Activated CD8-positive, alpha-beta T cell treated with anti-CD3 and anti-CD28 coated beads for 36 hours (primary cell): ENCODE measurements around the gene FMOD. TPM values are rescaled to one million over a fixed set of nuclear protein-coding genes. Genes with fewer than 3 reads are reported as not detected.

Experiments
- ATAC-seq: fragments of 200-7000 bp; cut with Tn5 transposase; one replicate; pipeline ENCODE4 v1.10.0; 2021; ENCODE audit warnings: mild to moderate bottlenecking, moderate library complexity
- CTCF ChIA-PET: fragments of 350-600 bp; sonication (Branson Sonifier 250); formaldehyde crosslinking; loops from one replicate; lab custom pipeline; 2021; ENCODE audit warnings: antibody characterized with exemption; lab: Charles Lee
- POLR2A ChIA-PET: fragments of 350-600 bp; sonication (Branson Sonifier 250); formaldehyde crosslinking; loops from one replicate; lab custom pipeline; 2021; ENCODE audit warnings: antibody characterized with exemption; lab: Charles Lee
- DNase-seq: peaks from one replicate; pipeline ENCODE4 v3.0.0-alpha.2; 2020
- H3K27ac Mint-ChIP-seq: one replicate; pipeline ENCODE4 v1.8.0; 2021; ENCODE audit warnings: mild to moderate bottlenecking, mixed read lengths
- H3K27me3 Mint-ChIP-seq: one replicate; pipeline ENCODE4 v1.8.0; 2021; ENCODE audit warnings: mixed read lengths
- H3K36me3 Mint-ChIP-seq: one replicate; pipeline ENCODE4 v1.8.0; 2021; ENCODE audit warnings: low read depth, mixed read lengths
- H3K4me1 Mint-ChIP-seq: one replicate; pipeline ENCODE4 v1.8.0; 2021; ENCODE audit warnings: low read depth, mixed read lengths
- H3K4me3 Mint-ChIP-seq: one replicate; pipeline ENCODE4 v1.8.0; 2021; ENCODE audit warnings: mild to moderate bottlenecking, moderate library complexity, mixed read lengths
- H3K9me3 Mint-ChIP-seq: one replicate; pipeline ENCODE4 v1.8.0; 2021; ENCODE audit warnings: mixed read lengths
- intact Hi-C: fragments of 100-400 bp; cut with micrococcal nuclease; formaldehyde crosslinking; loops from one replicate; pipeline ENCODE4 v1.10.0; 2022
- total RNA-seq, 2 experiments: library from RNA; stranded (reverse); gene quantifications; one replicate each; pipeline ENCODE4 v1.2.3, GENCODE V29; 2021
- TF ChIP-seq, protein P1 (sequence below): fragments of 200-600 bp; IDR thresholded peaks from one replicate; pipeline ENCODE4 v1.8.0; 2022; ENCODE audit warnings: antibody characterized with exemption, mild to moderate bottlenecking

The FMOD gene
- total RNA-seq, 2 experiments from 2014 or later = 1.4 to 2.4 TPM

DNA sequence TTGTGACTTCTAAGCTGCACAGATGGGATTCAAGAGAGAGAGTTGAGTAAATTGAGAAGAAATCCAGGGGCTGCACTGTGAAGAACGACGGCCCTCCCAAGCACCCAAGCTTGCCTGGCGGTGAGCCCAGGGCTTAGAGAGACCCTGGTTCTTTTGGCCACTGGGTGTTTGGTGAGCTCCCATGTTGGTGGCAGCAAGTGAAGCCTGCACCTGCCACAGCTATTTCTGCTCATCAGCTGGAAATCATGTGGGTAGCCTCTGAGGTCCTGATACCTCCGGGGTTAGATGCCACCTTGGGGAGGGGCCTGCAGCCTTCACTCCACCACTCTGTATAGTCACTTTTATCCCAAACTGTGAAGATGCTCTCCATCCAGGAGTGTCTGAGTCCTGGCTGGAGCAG lies 51.8 kb downstream of the FMOD start:
- Mint-ChIP-seq H3K4me3 (no peak overlapping the region), H3K9me3 (no peaks in the 10 kb centered on the region), H3K4me1 (peaks cover 63% of the 10 kb centered on the region), H3K27ac (no peak overlapping the region), H3K36me3 (peaks cover 4% of the 10 kb centered on the region), H3K27me3 (no peaks in the 10 kb centered on the region)
- TF ChIP-seq, protein P1, sequence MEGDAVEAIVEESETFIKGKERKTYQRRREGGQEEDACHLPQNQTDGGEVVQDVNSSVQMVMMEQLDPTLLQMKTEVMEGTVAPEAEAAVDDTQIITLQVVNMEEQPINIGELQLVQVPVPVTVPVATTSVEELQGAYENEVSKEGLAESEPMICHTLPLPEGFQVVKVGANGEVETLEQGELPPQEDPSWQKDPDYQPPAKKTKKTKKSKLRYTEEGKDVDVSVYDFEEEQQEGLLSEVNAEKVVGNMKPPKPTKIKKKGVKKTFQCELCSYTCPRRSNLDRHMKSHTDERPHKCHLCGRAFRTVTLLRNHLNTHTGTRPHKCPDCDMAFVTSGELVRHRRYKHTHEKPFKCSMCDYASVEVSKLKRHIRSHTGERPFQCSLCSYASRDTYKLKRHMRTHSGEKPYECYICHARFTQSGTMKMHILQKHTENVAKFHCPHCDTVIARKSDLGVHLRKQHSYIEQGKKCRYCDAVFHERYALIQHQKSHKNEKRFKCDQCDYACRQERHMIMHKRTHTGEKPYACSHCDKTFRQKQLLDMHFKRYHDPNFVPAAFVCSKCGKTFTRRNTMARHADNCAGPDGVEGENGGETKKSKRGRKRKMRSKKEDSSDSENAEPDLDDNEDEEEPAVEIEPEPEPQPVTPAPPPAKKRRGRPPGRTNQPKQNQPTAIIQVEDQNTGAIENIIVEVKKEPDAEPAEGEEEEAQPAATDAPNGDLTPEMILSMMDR = no peak
- intact Hi-C loops = no loop called here
- DNase-seq = no peak
- ATAC-seq = no peak
- CTCF ChIA-PET = interaction anchor here (0.6 to 2.8 kb wide), 10 partner anchors 8 to 42 kb away, joined by 3 to 21 read pairs (median 4); no protein-coding TSS in a partner anchor
- POLR2A ChIA-PET = interaction anchor here (0.8 to 4.0 kb wide), 3 partner anchors 11 to 28 kb away, joined by 3 to 38 read pairs (median 5); no protein-coding TSS in a partner anchor

DNA sequence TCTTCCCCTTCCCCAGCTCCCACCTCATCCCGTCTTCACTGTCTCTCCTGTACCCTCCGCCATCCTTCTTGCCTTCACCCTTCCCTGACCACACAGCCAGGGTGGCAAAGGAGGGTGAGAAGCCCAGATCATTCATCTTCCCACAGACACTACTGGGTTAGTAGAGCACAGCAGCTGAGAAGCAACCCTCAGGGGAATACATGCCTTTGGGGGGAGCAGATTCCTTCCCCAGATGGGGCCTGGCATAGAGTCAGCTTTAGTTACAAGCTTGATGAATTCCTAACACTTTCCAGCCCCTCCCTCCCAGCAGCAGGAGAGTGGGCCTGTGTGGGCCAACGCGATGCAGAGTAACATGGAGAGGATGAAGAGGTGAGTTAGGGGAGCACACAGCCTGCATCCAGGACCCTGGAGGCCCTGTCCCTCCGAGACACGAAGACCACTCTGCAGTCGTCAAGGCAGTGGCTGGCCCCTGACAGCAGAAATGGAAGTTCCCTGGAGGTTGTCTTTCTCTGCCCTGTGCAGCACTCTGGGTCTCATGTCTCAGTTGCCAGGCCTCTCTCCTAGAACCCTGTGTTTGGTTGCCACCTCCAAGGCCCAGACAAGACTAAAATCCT lies 54.4 kb downstream of the FMOD start:
- no peaks in the 10 kb centered on the region for H3K9me3 Mint-ChIP-seq
- intact Hi-C loops = no loop called here
- no peak for DNase-seq
- TF ChIP-seq, protein P1 = no peak
- ChIA-PET POLR2A (interaction anchor here (0.5 to 11.5 kb wide), 4 partner anchors 12 to 371 kb away, joined by 3 to 225 read pairs (median 4); partner anchors contain the start of gene BTG2), CTCF (interaction anchor here (1.3 to 21.4 kb wide), 6 partner anchors 11 to 191 kb away, joined by 4 to 303 read pairs (median 12); partner anchors contain the start of gene BTG2)
- no peak overlapping the region for H3K4me3 Mint-ChIP-seq
- H3K4me1 Mint-ChIP-seq = peaks cover 61% of the 10 kb centered on the region
- no peaks in the 10 kb centered on the region for H3K27me3 Mint-ChIP-seq
- H3K27ac Mint-ChIP-seq = no peak overlapping the region
- no peaks in the 10 kb centered on the region for H3K36me3 Mint-ChIP-seq
- ATAC-seq = no peak

DNA sequence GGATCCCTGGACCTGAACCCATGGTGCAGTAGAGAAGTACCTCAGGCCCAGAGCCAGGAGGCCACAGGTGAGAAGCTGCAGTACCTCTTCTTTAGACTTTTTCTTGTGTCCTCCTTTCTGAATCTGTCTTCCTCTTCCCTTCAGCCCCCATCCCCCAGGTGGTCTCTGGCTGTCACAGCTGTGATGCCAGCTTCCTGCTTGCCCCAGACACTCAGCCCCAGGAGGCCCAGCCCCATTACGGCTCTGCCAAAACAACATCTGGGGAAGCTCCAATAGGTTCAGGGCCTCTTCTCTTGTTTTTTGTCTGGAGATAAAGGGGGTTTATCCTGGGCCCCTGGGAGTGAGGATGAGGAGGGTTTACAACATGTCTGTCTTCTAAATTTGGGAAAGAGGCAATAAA lies 55.1 kb downstream of the FMOD start:
- no peak for ATAC-seq
- peaks cover 63% of the 10 kb centered on the region for H3K4me1 Mint-ChIP-seq
- peak; percentile 45 for DNase-seq

DNA sequence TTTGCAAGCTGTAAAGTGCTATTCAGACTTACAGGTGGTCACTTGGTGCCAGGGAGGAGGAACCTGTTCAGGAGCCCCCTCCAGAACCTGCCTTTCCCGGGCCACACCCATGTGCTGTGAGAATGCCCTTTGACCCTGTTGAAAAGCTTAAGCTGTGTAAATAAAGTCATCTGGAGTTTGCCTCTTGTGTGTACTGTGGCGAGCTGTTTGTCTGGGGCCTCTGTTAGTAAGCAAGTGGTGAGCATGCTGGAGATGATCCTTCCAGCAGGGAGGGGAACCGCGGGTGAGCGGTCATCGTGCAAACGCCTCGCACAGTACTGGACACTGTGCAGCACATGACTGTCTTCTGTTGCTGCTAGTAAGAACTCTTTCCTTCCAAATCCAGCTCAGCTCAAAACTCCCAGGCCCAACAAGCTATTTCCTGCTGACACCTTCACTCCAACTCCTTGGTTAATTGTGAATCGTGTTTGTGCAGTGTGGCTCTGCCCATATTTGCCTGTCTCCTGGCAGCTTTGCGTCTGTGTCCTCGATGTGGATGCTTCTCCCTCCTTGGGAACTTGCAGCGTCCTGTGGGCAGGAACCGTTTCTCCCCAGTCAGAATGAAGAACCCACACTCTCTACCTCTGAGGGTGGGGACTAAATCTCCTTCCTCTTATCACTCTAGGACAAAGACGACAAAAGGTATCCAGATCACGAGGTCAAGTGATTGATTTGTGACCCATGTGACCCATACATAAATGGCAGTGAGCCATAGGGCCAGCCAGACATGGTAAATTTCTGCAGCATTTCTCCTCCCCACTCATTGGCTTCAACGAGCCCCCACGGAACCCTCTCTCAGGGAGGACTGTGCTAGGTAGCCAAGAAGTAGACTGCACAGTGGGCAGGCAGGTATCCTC lies 59.5 kb downstream of the FMOD start:
- no peak for DNase-seq
- H3K4me3 Mint-ChIP-seq = peak overlapping the region; percentile 83
- TF ChIP-seq, protein P1 = no peak
- peaks cover 1% of the 10 kb centered on the region for H3K27me3 Mint-ChIP-seq
- no peaks in the 10 kb centered on the region for H3K9me3 Mint-ChIP-seq
- ChIA-PET CTCF (interaction anchor here (0.7 to 21.4 kb wide), 8 partner anchors 8 to 55 kb away, joined by 3 to 303 read pairs (median 17); partner anchors contain the start of gene BTG2), POLR2A (interaction anchor here (1.3 to 11.5 kb wide), 5 partner anchors 8 to 33 kb away, joined by 6 to 225 read pairs (median 123); partner anchors contain the start of gene BTG2)
- peaks cover 2% of the 10 kb centered on the region for H3K36me3 Mint-ChIP-seq
- ATAC-seq = no peak
- intact Hi-C loops = no loop called here
- peak overlapping the region; percentile 100 for H3K27ac Mint-ChIP-seq
- H3K4me1 Mint-ChIP-seq = peaks cover 80% of the 10 kb centered on the region

More for the DNA sequence above, 55.1 kb downstream of the FMOD start:
- peak overlapping the region; percentile 61 for H3K27ac Mint-ChIP-seq
- H3K27me3 Mint-ChIP-seq = no peaks in the 10 kb centered on the region
- no peak overlapping the region for H3K4me3 Mint-ChIP-seq
- POLR2A ChIA-PET = interaction anchor here (0.9 to 11.5 kb wide), 5 partner anchors 12 to 29 kb away, joined by 3 to 225 read pairs (median 4); partner anchors contain the start of gene BTG2
- no peaks in the 10 kb centered on the region for H3K9me3 Mint-ChIP-seq
- no peaks in the 10 kb centered on the region for H3K36me3 Mint-ChIP-seq
- intact Hi-C loops = no loop called here
- TF ChIP-seq, protein P1 = no peak
- CTCF ChIA-PET = interaction anchor here (1.0 to 21.4 kb wide), 11 partner anchors 10 to 192 kb away, joined by 3 to 303 read pairs (median 6); partner anchors contain the start of gene BTG2

Other genes starting within 250 kb of the FMOD start
- gene ADORA1, start 223.4 kb downstream of the FMOD start, total RNA-seq = not detected
- not detected for gene MYBPH, start 175.3 kb downstream of the FMOD start, total RNA-seq
- gene CHI3L1, start 164.4 kb downstream of the FMOD start, total RNA-seq = not detected
- under 1 TPM; 0.56 to 0.74 TPM for gene CHIT1, start 121.4 kb downstream of the FMOD start, total RNA-seq
- 100 to 1,000 TPM; 115 TPM for gene BTG2, start 45.6 kb downstream of the FMOD start, total RNA-seq
- gene PRELP, start 124.7 kb upstream of the FMOD start, total RNA-seq = not detected
- gene OPTC, start 143.0 kb upstream of the FMOD start, total RNA-seq = not detected